Peyer's patch (tissue), 4 donors: ENCODE measurements around the gene DMRTC2.

Source experiments
- POLR2A ChIP-seq, 2 donors: fragments of 450-650 bp; IDR thresholded peaks; one replicate each; pipeline ENCODE4 v1.5.1; 2017; ENCODE audit warnings: antibody characterized with exemption in 2 of 2, mild to moderate bottlenecking in 2 of 2, moderate library complexity in 2 of 2
- TF ChIP-seq, protein P1 (sequence below), 6 experiments: fragments of 450-650 bp in 4 of 6; fragments of 200-600 bp in 2 of 6; sonication (generic) in 1 of 6; IDR thresholded peaks; one replicate each; pipeline ENCODE4 v1.5.1; 2017 to 2019; ENCODE audit warnings: antibody characterized with exemption in 6 of 6, mild to moderate bottlenecking in 3 of 6, moderate library complexity in 1 of 6

DNA sequence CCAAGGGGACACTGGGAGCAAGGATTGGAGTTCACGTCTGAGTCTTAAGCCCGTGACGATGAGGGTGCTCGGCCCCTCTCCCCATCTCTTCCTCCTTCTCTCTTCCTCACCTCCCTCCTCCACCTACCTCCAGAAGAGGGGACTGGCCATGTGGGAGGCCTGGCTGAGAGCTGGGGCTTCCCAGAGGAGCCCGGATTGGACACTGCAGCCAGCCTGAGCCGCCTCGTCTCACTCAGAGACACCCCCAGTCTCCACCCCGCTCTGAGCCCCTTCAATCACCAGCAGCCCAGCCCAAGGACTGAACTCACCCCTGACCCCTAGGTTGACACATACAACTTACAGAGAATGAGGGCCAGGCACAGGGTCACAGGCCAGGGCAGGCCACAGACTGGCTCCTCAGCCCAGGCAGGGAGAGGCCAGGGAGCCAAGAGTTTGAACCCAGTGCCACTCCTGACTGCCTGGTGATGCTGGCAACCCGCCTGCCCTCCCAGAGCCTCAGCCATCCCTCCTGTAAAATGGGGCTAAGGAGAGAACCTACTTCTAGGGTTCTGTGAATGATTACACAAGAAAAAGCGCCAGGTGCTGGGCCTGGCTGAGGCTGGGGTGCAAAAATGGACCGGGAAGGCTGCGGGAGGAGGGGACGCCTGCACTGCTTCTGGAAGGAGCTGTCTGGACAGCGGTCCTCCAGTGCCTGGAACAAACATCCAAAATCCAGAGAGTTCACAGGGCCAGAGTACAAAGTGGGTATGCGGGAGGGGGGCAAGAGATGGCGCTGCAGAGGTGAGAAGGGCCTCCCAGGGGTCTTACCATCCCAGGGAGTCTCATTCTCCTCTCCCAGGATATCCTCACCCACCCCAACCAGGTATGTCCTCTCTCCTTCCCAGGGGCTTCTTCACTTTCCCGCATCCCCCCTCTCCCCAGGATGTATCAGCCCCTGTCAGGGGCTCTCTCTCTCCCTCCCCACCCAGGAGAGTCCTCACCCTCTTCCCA, 33.4 kb downstream of the DMRTC2 start:
- TF ChIP-seq, protein P1, sequence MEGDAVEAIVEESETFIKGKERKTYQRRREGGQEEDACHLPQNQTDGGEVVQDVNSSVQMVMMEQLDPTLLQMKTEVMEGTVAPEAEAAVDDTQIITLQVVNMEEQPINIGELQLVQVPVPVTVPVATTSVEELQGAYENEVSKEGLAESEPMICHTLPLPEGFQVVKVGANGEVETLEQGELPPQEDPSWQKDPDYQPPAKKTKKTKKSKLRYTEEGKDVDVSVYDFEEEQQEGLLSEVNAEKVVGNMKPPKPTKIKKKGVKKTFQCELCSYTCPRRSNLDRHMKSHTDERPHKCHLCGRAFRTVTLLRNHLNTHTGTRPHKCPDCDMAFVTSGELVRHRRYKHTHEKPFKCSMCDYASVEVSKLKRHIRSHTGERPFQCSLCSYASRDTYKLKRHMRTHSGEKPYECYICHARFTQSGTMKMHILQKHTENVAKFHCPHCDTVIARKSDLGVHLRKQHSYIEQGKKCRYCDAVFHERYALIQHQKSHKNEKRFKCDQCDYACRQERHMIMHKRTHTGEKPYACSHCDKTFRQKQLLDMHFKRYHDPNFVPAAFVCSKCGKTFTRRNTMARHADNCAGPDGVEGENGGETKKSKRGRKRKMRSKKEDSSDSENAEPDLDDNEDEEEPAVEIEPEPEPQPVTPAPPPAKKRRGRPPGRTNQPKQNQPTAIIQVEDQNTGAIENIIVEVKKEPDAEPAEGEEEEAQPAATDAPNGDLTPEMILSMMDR (IDR thresholded peaks at IDR 0.05): no peak
- TF ChIP-seq POLR2A (IDR thresholded peaks at IDR 0.05): no peak
